Endothelial cell of umbilical vein (primary cell): ENCODE data around the gene HSPA14. TPM values are rescaled to one million over a fixed set of nuclear protein-coding genes. Genes with fewer than 3 reads are reported as not detected.

Source experiments
- BruUV-seq: library from RNA; stranded (reverse); fragments of 400-500 nt; replicated peaks from 2 replicates; lab custom pipeline; 2021; lab: Mats Ljungman, UMichigan
- CTCF ChIA-PET: fragments of 300-600, 350-600 bp; sonication (Branson Sonifier 250); formaldehyde crosslinking; loops from one replicate; lab custom pipeline; 2021; ENCODE audit warnings: antibody characterized with exemption, inconsistent platforms; lab: Charles Lee
- POLR2A ChIA-PET: fragments of 300-600, 350-600 bp; sonication (Branson Sonifier 250); formaldehyde crosslinking; loops from one replicate; lab custom pipeline; 2021; ENCODE audit warnings: antibody characterized with exemption, inconsistent platforms; lab: Charles Lee
- DNase-seq: peaks from one replicate; pipeline ENCODE4 v3.0.0-alpha.2; 2011; ENCODE audit warnings: low read depth, low spot score
- FAIRE-seq: peaks from 2 replicates; lab custom pipeline; 2011; peaks lifted over from hg19 to GRCh38; lab: Jason Lieb, UNC
- H2AFZ ChIP-seq: 2 replicates; pipeline ENCODE4 v1.6.0; 2012; ENCODE audit warnings: low read depth, low read length, control low read depth, inconsistent platforms
- H3K27ac ChIP-seq: 2 replicates; pipeline ENCODE4 v1.5.1; 2011; ENCODE audit warnings: low read depth, mild to moderate bottlenecking, control low read depth, low read length, moderate library complexity; ENCODE audit not compliant: insufficient read depth
- H3K27me3 ChIP-seq, 2 experiments: 2 replicates each; pipeline versions ENCODE4 v1.6.0 to v1.6.1; 2011; ENCODE audit warnings: low read length in 2 of 2, mixed read lengths in 1 of 2; ENCODE audit not compliant: control insufficient read depth in 2 of 2, insufficient read depth in 2 of 2
- H3K36me3 ChIP-seq, 2 experiments: 2 replicates in 1 of 2; 3 replicates in 1 of 2; pipeline ENCODE4 v1.5.1; 2011; ENCODE audit warnings: low read length in 2 of 2, mild to moderate bottlenecking in 1 of 2, moderate library complexity in 1 of 2; ENCODE audit not compliant: control insufficient read depth in 2 of 2, insufficient read depth in 2 of 2; ENCODE audit errors: extremely low read depth in 1 of 2
- H3K4me1 ChIP-seq: 3 replicates; pipeline ENCODE4 v1.5.1; 2011; ENCODE audit warnings: mild to moderate bottlenecking, low read length; ENCODE audit not compliant: control insufficient read depth, insufficient read depth; ENCODE audit errors: extremely low read depth
- H3K4me2 ChIP-seq: 2 replicates; pipeline ENCODE4 v1.6.1; 2011; ENCODE audit warnings: low read length, control low read depth, mixed read lengths; ENCODE audit not compliant: insufficient read depth
- H3K4me3 ChIP-seq, 3 experiments: fragments of 200-600 bp in 1 of 3; sonication (generic), shearing (Covaris generic) in 1 of 3; replicated peaks in 1 of 3; 2 replicates each; pipeline ENCODE4 v1.5.1; 2011 to 2016; ENCODE audit warnings: control low read depth in 3 of 3, low read length in 3 of 3, mild to moderate bottlenecking in 2 of 3, inconsistent platforms in 1 of 3, low read depth in 1 of 3, moderate library complexity in 1 of 3; ENCODE audit not compliant: insufficient read depth in 1 of 3
- H3K79me2 ChIP-seq: 2 replicates; pipeline ENCODE4 v1.6.0; 2012; ENCODE audit warnings: low read length, inconsistent platforms; ENCODE audit not compliant: control insufficient read depth, insufficient read depth
- H3K9ac ChIP-seq: replicated peaks from 2 replicates; pipeline ENCODE3; 2011; ENCODE audit warnings: low read length, control low read depth; ENCODE audit not compliant: insufficient read depth; ENCODE audit errors: extremely low read depth
- H3K9me1 ChIP-seq: replicated peaks from 3 replicates; pipeline ENCODE4 v1.6.0; 2011; ENCODE audit warnings: mild to moderate bottlenecking, low read length; ENCODE audit not compliant: control insufficient read depth, insufficient read depth; ENCODE audit errors: extremely low read depth
- H3K9me3 ChIP-seq: replicated peaks from 2 replicates; pipeline ENCODE4 v1.5.1; 2012; ENCODE audit warnings: low read length, inconsistent platforms; ENCODE audit not compliant: control insufficient read depth, insufficient read depth
- H4K20me1 ChIP-seq: replicated peaks from 2 replicates; pipeline ENCODE3; 2011; ENCODE audit warnings: mild to moderate bottlenecking, low read length; ENCODE audit not compliant: control insufficient read depth, insufficient read depth; ENCODE audit errors: extremely low read depth
- CTCF ChIP-seq, 2 donors: IDR thresholded peaks; 1 replicate in 1 of 2; 2 replicates in 1 of 2; pipeline ENCODE4 v1.5.1; 2011; ENCODE audit warnings: low read length in 2 of 2, mild to moderate bottlenecking in 2 of 2, moderate library complexity in 2 of 2, control low read depth in 1 of 2, inconsistent platforms in 1 of 2, low read depth in 1 of 2; ENCODE audit not compliant: insufficient read depth in 1 of 2; ENCODE audit errors: extremely low read depth in 1 of 2
- EZH2 ChIP-seq: IDR thresholded peaks from 2 replicates; pipeline ENCODE4 v1.6.1; 2012; ENCODE audit warnings: borderline replicate concordance, low read depth, mild to moderate bottlenecking, moderate library complexity, low read length, inconsistent platforms; ENCODE audit not compliant: severe bottlenecking
- FOS ChIP-seq: IDR thresholded peaks from 2 replicates; pipeline ENCODE4 v1.6.1; 2011; ENCODE audit warnings: mild to moderate bottlenecking, low read length, moderate library complexity, borderline replicate concordance; ENCODE audit not compliant: insufficient read depth
- GATA2 ChIP-seq: IDR thresholded peaks from 2 replicates; pipeline ENCODE4 v1.7.0; 2011; ENCODE audit warnings: low read depth, mild to moderate bottlenecking, moderate library complexity, mixed read lengths, low read length; ENCODE audit not compliant: insufficient read length, insufficient read depth
- JUN ChIP-seq: IDR thresholded peaks from 2 replicates; pipeline ENCODE4 v1.6.1; 2011; ENCODE audit warnings: borderline replicate concordance, low read depth; ENCODE audit not compliant: insufficient read length, insufficient read depth
- MAX ChIP-seq: IDR thresholded peaks from 2 replicates; pipeline ENCODE4 v1.6.1; 2011; ENCODE audit not compliant: insufficient read depth, insufficient read length
- MYC ChIP-seq: IDR thresholded peaks from one replicate; pipeline ENCODE4 v1.6.1; 2011; ENCODE audit warnings: mild to moderate bottlenecking, low read depth, low read length
- POLR2A ChIP-seq: IDR thresholded peaks from 2 replicates; pipeline ENCODE4 v1.6.1; 2012; ENCODE audit warnings: low read depth, mild to moderate bottlenecking, control low read depth, low read length
- POLR2AphosphoS5 ChIP-seq: IDR thresholded peaks from 2 replicates; pipeline ENCODE4 v1.6.1; 2012; ENCODE audit warnings: low read depth, mild to moderate bottlenecking, control low read depth, low read length, moderate library complexity; ENCODE audit not compliant: insufficient read depth
- dilution Hi-C: fragments of 300-500 bp; cut with MboI; formaldehyde crosslinking; loops from one replicate; pipeline ENCODE4 v1.15.0; 2019; ENCODE audit warnings: low sequenced_read_pairs; ENCODE audit not compliant: extremely low pct_ligation_motif_present
- intact Hi-C: fragments of 100-400 bp; cut with micrococcal nuclease; formaldehyde crosslinking; loops from one replicate; pipeline ENCODE4 v1.10.0; 2022
- polyA plus RNA-seq, 4 experiments: library from polyadenylated mRNA; depleted of rRNA in 3 of 4; stranded (reverse) in 3 of 4; unstranded in 1 of 4; fragments of >200 nt; gene quantifications; 2 replicates each; pipeline versions ENCODE4 v1.2.1 to v1.2.3, GENCODE V29; 2011 to 2012; ENCODE audit warnings: missing spikeins in 1 of 4
- total RNA-seq: library from RNA; stranded (reverse); gene quantifications from 2 replicates; pipeline ENCODE4 v1.2.3, GENCODE V29; 2021

Gene HSPA14
- total and polyA plus RNA-seq, 2 donors (not counting 3 experiments of a cell fraction or from before 2014, with no cell fraction given), result 7.6 to 15.7 TPM

- CTCF ChIA-PET, result interaction anchor here (1.4 kb wide), 1 partner anchor 289 kb away, joined by 4 read pairs; no protein-coding TSS in a partner anchor
- Histone ChIP-seq H3K36me3 (no peaks in the 10 kb centered on the region), H2AFZ (no peak overlapping the region), H3K4me3 (peak overlapping the region in 1 of 3 experiments; percentile 83), H3K27ac (no peak overlapping the region), H4K20me1 (no peaks in the 10 kb centered on the region), H3K9me1 (no peaks in the 10 kb centered on the region), H3K9ac (no peak overlapping the region), H3K27me3 (no peaks in the 10 kb centered on the region), H3K4me1 (peaks cover 20% of the 10 kb centered on the region), H3K79me2 (peaks cover 42% of the 10 kb centered on the region), H3K9me3 (no peaks in the 10 kb centered on the region), H3K4me2 (peak overlapping the region; percentile 91)
- POLR2A ChIA-PET, result no interaction called here
- DNase-seq (no peak), FAIRE-seq (no peak)
- BruUV-seq, result no TSS peak
- intact Hi-C loops, result loop anchor here (10.0 kb wide), 1 partner anchor 208 kb away; the partner anchor contains the start of gene ACBD7
- dilution Hi-C loops, result no loop called here
- TF ChIP-seq GATA2 (no peak), FOS (no peak), EZH2 (no peak), POLR2A (no peak), CTCF (IDR thresholded peaks at IDR 0.05; ENCODE audit: extremely low read depth in 1 of 2, insufficient read depth in 1 of 2, low read depth in 1 of 2, low read length in 2 of 2) (no peak), POLR2AphosphoS5 (no peak), MYC (no peak), JUN (no peak), MAX (no peak)
Measured at GRCh38 chr10:14876764-14877163, 38.7 kb downstream of the HSPA14 start.
